IMR-90 (cell line): ENCODE measurements around the gene PIP4K2A.

Experiments used
- POLR2A ChIP-seq: IDR thresholded peaks from 2 replicates; pipeline ENCODE4 v1.6.1; 2012; ENCODE audit warnings: mild to moderate bottlenecking, low read depth, low read length
- TF ChIP-seq, protein P1 (sequence below): conservative IDR thresholded peaks from 2 replicates; pipeline ENCODE4 v1.5.1; 2012; ENCODE audit warnings: mild to moderate bottlenecking, low read depth, low read length, improper control_type of control experiment

DNA sequence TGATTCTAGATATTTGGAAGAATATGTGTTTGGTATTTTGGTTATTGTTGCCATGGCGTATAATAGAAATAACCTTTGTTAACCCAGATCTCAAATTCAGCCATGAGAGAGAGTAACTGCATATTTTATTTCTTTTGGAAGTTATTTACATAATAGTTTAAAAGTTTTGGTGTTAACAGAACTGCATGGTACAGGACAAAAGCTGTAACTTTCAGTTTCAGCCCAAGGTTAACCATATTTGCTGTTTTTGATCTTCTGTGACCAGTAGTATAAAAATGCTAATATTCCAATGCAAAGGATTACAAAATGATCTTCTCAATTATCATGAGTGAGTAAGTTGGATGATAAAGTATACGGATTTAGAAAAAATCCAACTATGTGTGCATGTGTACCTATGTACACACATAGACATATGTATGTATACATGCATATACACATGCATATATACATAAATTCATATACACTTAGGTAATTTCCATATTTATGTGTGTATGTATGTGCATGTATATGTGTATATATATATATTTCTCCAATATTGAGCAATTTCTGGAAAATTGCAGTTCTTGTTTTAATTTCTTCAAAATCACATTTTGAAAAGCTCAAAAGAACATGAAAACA, 38.0 kb upstream of the PIP4K2A start:
- TF ChIP-seq, protein P1, sequence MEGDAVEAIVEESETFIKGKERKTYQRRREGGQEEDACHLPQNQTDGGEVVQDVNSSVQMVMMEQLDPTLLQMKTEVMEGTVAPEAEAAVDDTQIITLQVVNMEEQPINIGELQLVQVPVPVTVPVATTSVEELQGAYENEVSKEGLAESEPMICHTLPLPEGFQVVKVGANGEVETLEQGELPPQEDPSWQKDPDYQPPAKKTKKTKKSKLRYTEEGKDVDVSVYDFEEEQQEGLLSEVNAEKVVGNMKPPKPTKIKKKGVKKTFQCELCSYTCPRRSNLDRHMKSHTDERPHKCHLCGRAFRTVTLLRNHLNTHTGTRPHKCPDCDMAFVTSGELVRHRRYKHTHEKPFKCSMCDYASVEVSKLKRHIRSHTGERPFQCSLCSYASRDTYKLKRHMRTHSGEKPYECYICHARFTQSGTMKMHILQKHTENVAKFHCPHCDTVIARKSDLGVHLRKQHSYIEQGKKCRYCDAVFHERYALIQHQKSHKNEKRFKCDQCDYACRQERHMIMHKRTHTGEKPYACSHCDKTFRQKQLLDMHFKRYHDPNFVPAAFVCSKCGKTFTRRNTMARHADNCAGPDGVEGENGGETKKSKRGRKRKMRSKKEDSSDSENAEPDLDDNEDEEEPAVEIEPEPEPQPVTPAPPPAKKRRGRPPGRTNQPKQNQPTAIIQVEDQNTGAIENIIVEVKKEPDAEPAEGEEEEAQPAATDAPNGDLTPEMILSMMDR, result no peak
- TF ChIP-seq POLR2A, result no peak
